Activated CD4-positive, alpha-beta T cell treated with anti-CD3 and anti-CD28 coated beads, Interleukin-2, Interleukin-4, amounts not matched to agents 100 ng/mL and 50 ng/mL, durations not matched to agents 16 hours and 8 hours (primary cell): ENCODE measurements around the gene THEM5.

Experiments used
- DNase-seq: peaks from one replicate; pipeline ENCODE4 v3.0.0-alpha.2; 2020; ENCODE audit warnings: low spot score

THEM5 gene

GRCh38 chr1:151819976-151820623 lies 33.4 kb downstream of the THEM5 start:
- DNase-seq: peak; percentile 57

- DNase-seq: no peak
Observed at GRCh38 chr1:151819227-151819835, 34.2 kb downstream of the THEM5 start.

GRCh38 chr1:151817353-151817730 lies 36.2 kb downstream of the THEM5 start:
- no peak for DNase-seq

GRCh38 chr1:151816548-151817352 lies 36.8 kb downstream of the THEM5 start:
- DNase-seq: no peak

GRCh38 chr1:151815716-151816327 lies 37.7 kb downstream of the THEM5 start:
- DNase-seq: no peak

- no peak for DNase-seq
Observed at GRCh38 chr1:151814971-151815545, 38.5 kb downstream of the THEM5 start.

GRCh38 chr1:151814426-151814825 lies 39.1 kb downstream of the THEM5 start:
- no peak for DNase-seq

GRCh38 chr1:151813271-151813977 lies 40.1 kb downstream of the THEM5 start:
- DNase-seq: no peak

GRCh38 chr1:151811181-151811580 lies 42.3 kb downstream of the THEM5 start:
- DNase-seq: no peak

- no peak for DNase-seq
Observed at GRCh38 chr1:151809985-151810556, 43.4 kb downstream of the THEM5 start.

- DNase-seq: no peak
Observed at GRCh38 chr1:151809290-151809984, 44.1 kb downstream of the THEM5 start.

- no peak for DNase-seq
Observed at GRCh38 chr1:151807766-151808165, 45.7 kb downstream of the THEM5 start.

- no peak for DNase-seq
Observed at GRCh38 chr1:151807131-151807530, 46.4 kb downstream of the THEM5 start.

- no peak for DNase-seq
Observed at GRCh38 chr1:151806170-151806569, 47.3 kb downstream of the THEM5 start.

GRCh38 chr1:151805066-151805820 lies 48.3 kb downstream of the THEM5 start, which contains the start of gene LINGO4:
TSS of gene LINGO4 (minus strand) at chr1:151805419. CDS start at chr1:151802704, 2,715 bp downstream.
- no peak for DNase-seq

- DNase-seq: no peak
Observed at GRCh38 chr1:151803915-151804314, 49.6 kb downstream of the THEM5 start.

- no peak for DNase-seq
Observed at GRCh38 chr1:151803164-151803563, 50.3 kb downstream of the THEM5 start.

- DNase-seq: no peak
Observed at GRCh38 chr1:151802372-151802771, 51.1 kb downstream of the THEM5 start.

GRCh38 chr1:151801846-151802245 lies 51.7 kb downstream of the THEM5 start:
- DNase-seq: no peak

- DNase-seq: no peak
Observed at GRCh38 chr1:151801310-151801820, 52.1 kb downstream of the THEM5 start.
